ENCODE measurements around the gene ARHGAP9. TPM values are rescaled to one million over a fixed set of nuclear protein-coding genes. Genes with fewer than 3 reads are reported as not detected.
"Not testable (repeated sequence)": the region's sequence is repeated elsewhere in the genome, so short reads cannot be mapped to it uniquely, and the experiment has no call there.

ARHGAP9 gene
- total RNA-seq, 2 experiments from 2014 or later: 243 to 248 TPM

- POLR2A ChIA-PET: interaction anchor here (1.1 to 4.5 kb wide), 2 partner anchors 7 to 17 kb away, joined by 6 to 20 read pairs; partner anchors contain the start of gene DDIT3
Observed at GRCh38 chr12:57502311-57502969, 22.8 kb upstream of the ARHGAP9 start.

GRCh38 chr12:57500213-57500612 lies 20.5 kb upstream of the ARHGAP9 start:
- ATAC-seq (no peak), DNase-seq (no peak)
- H3K4me3 Mint-ChIP-seq: no peak overlapping the region
- H3K27me3 Mint-ChIP-seq (ENCODE audit: low read depth): no peaks in the 10 kb centered on the region
- H3K9me3 Mint-ChIP-seq (ENCODE audit: insufficient read depth): no peaks in the 10 kb centered on the region
- CTCF ChIA-PET: interaction anchor here (1.2 kb wide), 1 partner anchor 11 kb away, joined by 3 read pairs; no protein-coding TSS in a partner anchor
- H3K36me3 Mint-ChIP-seq (ENCODE audit: low read depth): peaks cover 78% of the 10 kb centered on the region
- H3K27ac Mint-ChIP-seq: no peak overlapping the region
- POLR2A ChIA-PET: interaction anchor here (0.5 kb wide), 1 partner anchor 20 kb away, joined by 4 read pairs; the partner anchor contains the start of gene DDIT3
- H3K4me1 Mint-ChIP-seq (ENCODE audit: low read depth): peaks cover 2% of the 10 kb centered on the region

More at GRCh38 chr12:57502311-57502969, 22.8 kb upstream of the ARHGAP9 start:
- DNase-seq; H3K9me3 Mint-ChIP-seq (ENCODE audit: insufficient read depth); H3K27ac Mint-ChIP-seq; H3K4me3 Mint-ChIP-seq; ATAC-seq; H3K4me1 Mint-ChIP-seq (ENCODE audit: low read depth); H3K27me3 Mint-ChIP-seq (ENCODE audit: low read depth): not testable (repeated sequence)
- CTCF ChIA-PET: interaction anchor here (1.3 to 1.5 kb wide), 3 partner anchors 43 to 81 kb away, joined by 3 to 6 read pairs (median 3); partner anchors contain the start of gene DCTN2
- peaks cover 70% of the 10 kb centered on the region for H3K36me3 Mint-ChIP-seq (ENCODE audit: low read depth)

- no peak for ATAC-seq
- Mint-ChIP-seq H3K36me3 (ENCODE audit: low read depth) (peaks cover 75% of the 10 kb centered on the region), H3K9me3 (ENCODE audit: insufficient read depth) (no peaks in the 10 kb centered on the region), H3K27ac (peak overlapping the region; percentile 15), H3K4me3 (no peak overlapping the region), H3K27me3 (ENCODE audit: low read depth) (no peaks in the 10 kb centered on the region), H3K4me1 (ENCODE audit: low read depth) (peaks cover 2% of the 10 kb centered on the region)
- CTCF ChIA-PET: no interaction called here
- POLR2A ChIA-PET: no interaction called here
- no peak for DNase-seq
Observed at GRCh38 chr12:57498571-57498970, 18.9 kb upstream of the ARHGAP9 start.

- POLR2A ChIA-PET: interaction anchor here (1.8 kb wide), 1 partner anchor 18 kb away, joined by 10 read pairs; the partner anchor contains the start of gene ARHGAP9
- CTCF ChIA-PET: no interaction called here
- Mint-ChIP-seq H3K27me3 (ENCODE audit: low read depth) (no peaks in the 10 kb centered on the region), H3K36me3 (ENCODE audit: low read depth) (peaks cover 71% of the 10 kb centered on the region), H3K4me1 (ENCODE audit: low read depth) (peaks cover 2% of the 10 kb centered on the region), H3K9me3 (ENCODE audit: insufficient read depth) (no peaks in the 10 kb centered on the region), H3K27ac (no peak overlapping the region), H3K4me3 (no peak overlapping the region)
- ATAC-seq (no peak), DNase-seq (no peak)
Observed at GRCh38 chr12:57498132-57498502, 18.5 kb upstream of the ARHGAP9 start.

- Mint-ChIP-seq H3K9me3 (ENCODE audit: insufficient read depth) (no peaks in the 10 kb centered on the region), H3K27me3 (ENCODE audit: low read depth) (no peaks in the 10 kb centered on the region), H3K4me1 (ENCODE audit: low read depth) (peaks cover 6% of the 10 kb centered on the region), H3K27ac (peak overlapping the region; percentile 21), H3K4me3 (no peak overlapping the region), H3K36me3 (ENCODE audit: low read depth) (peaks cover 73% of the 10 kb centered on the region)
- CTCF ChIA-PET: interaction anchor here (0.8 to 1.0 kb wide), 2 partner anchors 16 to 35 kb away, joined by 3 read pairs; no protein-coding TSS in a partner anchor
- ATAC-seq (no peak), DNase-seq (no peak)
- POLR2A ChIA-PET: interaction anchor here (1.8 kb wide), 1 partner anchor 18 kb away, joined by 10 read pairs; the partner anchor contains the start of gene ARHGAP9
Observed at GRCh38 chr12:57497223-57498131, 17.8 kb upstream of the ARHGAP9 start.

- DNase-seq (no peak), ATAC-seq (no peak)
- Mint-ChIP-seq H3K27me3 (ENCODE audit: low read depth) (no peaks in the 10 kb centered on the region), H3K27ac (no peak overlapping the region), H3K36me3 (ENCODE audit: low read depth) (peaks cover 69% of the 10 kb centered on the region), H3K4me1 (ENCODE audit: low read depth) (peaks cover 6% of the 10 kb centered on the region), H3K9me3 (ENCODE audit: insufficient read depth) (no peaks in the 10 kb centered on the region), H3K4me3 (no peak overlapping the region)
- ChIA-PET POLR2A (interaction anchor here (1.8 kb wide), 1 partner anchor 17 kb away, joined by 10 read pairs; the partner anchor contains the start of gene ARHGAP9), CTCF (interaction anchor here (0.8 to 1.0 kb wide), 2 partner anchors 16 to 35 kb away, joined by 3 read pairs; no protein-coding TSS in a partner anchor)
Observed at GRCh38 chr12:57496822-57497221, 17.2 kb upstream of the ARHGAP9 start.

- Mint-ChIP-seq H3K36me3 (ENCODE audit: low read depth) (peaks cover 71% of the 10 kb centered on the region), H3K4me1 (ENCODE audit: low read depth) (peaks cover 12% of the 10 kb centered on the region)
- H3K4me3 Mint-ChIP-seq; DNase-seq; H3K9me3 Mint-ChIP-seq (ENCODE audit: insufficient read depth); CTCF ChIA-PET; H3K27me3 Mint-ChIP-seq (ENCODE audit: low read depth); POLR2A ChIA-PET; ATAC-seq; H3K27ac Mint-ChIP-seq: not testable (repeated sequence)
Observed at GRCh38 chr12:57495051-57495701, 15.5 kb upstream of the ARHGAP9 start.

- ChIA-PET POLR2A (interaction anchor here (1.0 to 2.1 kb wide), 2 partner anchors 11 to 28 kb away, joined by 3 to 9 read pairs; partner anchors contain the start of genes ARHGAP9 and DDIT3), CTCF (interaction anchor here (0.7 to 2.6 kb wide), 3 partner anchors 12 to 33 kb away, joined by 3 to 12 read pairs (median 4); partner anchors contain the start of gene ARHGAP9)
- ATAC-seq (peak; percentile 12), DNase-seq (no peak)
- no peak overlapping the region for H3K4me3 Mint-ChIP-seq
- no peaks in the 10 kb centered on the region for H3K27me3 Mint-ChIP-seq (ENCODE audit: low read depth)
- H3K36me3 Mint-ChIP-seq (ENCODE audit: low read depth): peaks cover 61% of the 10 kb centered on the region
- peak overlapping the region; percentile 55 for H3K27ac Mint-ChIP-seq
- peaks cover 37% of the 10 kb centered on the region for H3K4me1 Mint-ChIP-seq (ENCODE audit: low read depth)
- H3K9me3 Mint-ChIP-seq (ENCODE audit: insufficient read depth): no peaks in the 10 kb centered on the region
Observed at GRCh38 chr12:57491393-57492280, 12.0 kb upstream of the ARHGAP9 start.

GRCh38 chr12:57490126-57490525 lies 10.5 kb upstream of the ARHGAP9 start:
- Mint-ChIP-seq H3K4me1 (ENCODE audit: low read depth) (peaks cover 37% of the 10 kb centered on the region), H3K36me3 (ENCODE audit: low read depth) (peaks cover 48% of the 10 kb centered on the region), H3K4me3 (no peak overlapping the region), H3K27ac (peak overlapping the region; percentile 93), H3K27me3 (ENCODE audit: low read depth) (no peaks in the 10 kb centered on the region), H3K9me3 (ENCODE audit: insufficient read depth) (no peaks in the 10 kb centered on the region)
- DNase-seq (no peak), ATAC-seq (no peak)
- CTCF ChIA-PET: interaction anchor here (2.6 kb wide), 1 partner anchor 13 kb away, joined by 12 read pairs; no protein-coding TSS in a partner anchor
- POLR2A ChIA-PET: interaction anchor here (2.1 kb wide), 1 partner anchor 30 kb away, joined by 9 read pairs; the partner anchor contains the start of gene DDIT3

- POLR2A ChIA-PET: interaction anchor here (0.6 to 2.3 kb wide), 2 partner anchors 10 to 146 kb away, joined by 3 to 11 read pairs; partner anchors contain the start of gene ARHGAP9
- peaks cover 44% of the 10 kb centered on the region for H3K36me3 Mint-ChIP-seq (ENCODE audit: low read depth)
- CTCF ChIA-PET: interaction anchor here (1.0 to 1.4 kb wide), 2 partner anchors 26 to 30 kb away, joined by 3 to 4 read pairs; partner anchors contain the start of gene GLI1
Observed at GRCh38 chr12:57489157-57489641, 9.5 kb upstream of the ARHGAP9 start.

More at GRCh38 chr12:57489157-57489641, 9.5 kb upstream of the ARHGAP9 start:
- H3K4me1 Mint-ChIP-seq (ENCODE audit: low read depth): peaks cover 37% of the 10 kb centered on the region
- no peaks in the 10 kb centered on the region for H3K27me3 Mint-ChIP-seq (ENCODE audit: low read depth)
- ATAC-seq: no peak
- no peaks in the 10 kb centered on the region for H3K9me3 Mint-ChIP-seq (ENCODE audit: insufficient read depth)
- no peak for DNase-seq
- H3K27ac Mint-ChIP-seq: peak overlapping the region; percentile 93
- peak overlapping the region; percentile 89 for H3K4me3 Mint-ChIP-seq

Measured in activated CD8-positive, alpha-beta T cell treated with anti-CD3 and anti-CD28 coated beads, Interleukin-2, amount 10 ng/mL, durations not matched to agents 7 days and 5 days (primary cell).